GM23338 (cell line): ENCODE results near the gene CHD2. TPM values are rescaled to one million over a fixed set of nuclear protein-coding genes. Genes with fewer than 3 reads are reported as not detected.

Experiments used
- ATAC-seq: fragments of 200-7000 bp; cut with Tn5 transposase; 3 replicates; pipeline ENCODE4 v1.9.1; 2020
- DNase-seq: peaks from one replicate; pipeline ENCODE4 v3.0.0-alpha.2; 2015; ENCODE audit warnings: low spot score
- H2AFZ ChIP-seq: fragments of 200-600 bp; sonication (generic); 2 replicates; pipeline ENCODE4 v1.8.0; 2016; ENCODE audit warnings: antibody characterized with exemption, mild to moderate bottlenecking, moderate library complexity
- H3F3A ChIP-seq: fragments of 200-600 bp; sonication (generic); replicated peaks from 2 replicates; pipeline ENCODE4 v1.8.0; 2017; ENCODE audit warnings: antibody characterized with exemption, mixed run types, low read depth
- H3K27ac ChIP-seq: fragments of 200-600 bp; sonication (generic); 2 replicates; pipeline ENCODE4 v1.6.1; 2016; ENCODE audit warnings: low read depth
- H3K27me3 ChIP-seq: fragments of 200-600 bp; sonication (generic); 2 replicates; pipeline ENCODE4 v1.8.0; 2016; ENCODE audit warnings: mild to moderate bottlenecking, mixed run types, moderate library complexity; ENCODE audit not compliant: insufficient read depth
- H3K36me3 ChIP-seq: fragments of 200-600 bp; sonication (generic); 2 replicates; pipeline ENCODE4 v1.8.0; 2016; ENCODE audit warnings: mild to moderate bottlenecking; ENCODE audit not compliant: insufficient read depth
- H3K4me1 ChIP-seq: fragments of 200-600 bp; sonication (generic); 2 replicates; pipeline ENCODE4 v1.8.0; 2016; ENCODE audit warnings: mild to moderate bottlenecking, moderate library complexity; ENCODE audit not compliant: insufficient read depth
- H3K4me2 ChIP-seq: fragments of 200-600 bp; sonication (generic); 2 replicates; pipeline ENCODE4 v1.7.1; 2017; ENCODE audit warnings: mixed run types
- H3K4me3 ChIP-seq: fragments of 200-600 bp; sonication (generic); 2 replicates; pipeline ENCODE4 v1.6.1; 2016; ENCODE audit warnings: mixed run types
- H3K79me2 ChIP-seq: fragments of 200-600 bp; sonication (generic); replicated peaks from 2 replicates; pipeline ENCODE4 v1.8.0; 2017; ENCODE audit warnings: mild to moderate bottlenecking; ENCODE audit not compliant: insufficient read depth
- H3K9me2 ChIP-seq: fragments of 200-600 bp; sonication (generic); 2 replicates; pipeline ENCODE4 v1.8.0; 2017; ENCODE audit not compliant: insufficient read depth
- H4K20me1 ChIP-seq: fragments of 200-600 bp; sonication (generic); replicated peaks from 2 replicates; pipeline ENCODE4 v1.8.0; 2017; ENCODE audit warnings: mild to moderate bottlenecking; ENCODE audit not compliant: insufficient read depth
- H3K27ac Mint-ChIP-seq: 2 replicates; pipeline ENCODE4 v1.8.0; 2020; ENCODE audit warnings: inconsistent platforms, mild to moderate bottlenecking, moderate library complexity, mixed read lengths
- H3K27me3 Mint-ChIP-seq: 3 replicates; pipeline ENCODE4 v1.8.0; 2022; ENCODE audit warnings: low read depth, mild to moderate bottlenecking, moderate library complexity, mixed read lengths, inconsistent platforms; ENCODE audit not compliant: insufficient read depth, poor library complexity
- H3K36me3 Mint-ChIP-seq: 3 replicates; pipeline ENCODE4 v1.8.0; 2021; ENCODE audit warnings: low read depth, mild to moderate bottlenecking, inconsistent platforms, moderate library complexity, mixed read lengths
- H3K4me1 Mint-ChIP-seq: 3 replicates; pipeline ENCODE4 v1.8.0; 2020; ENCODE audit warnings: mild to moderate bottlenecking, inconsistent platforms, mixed read lengths
- H3K4me3 Mint-ChIP-seq: 3 replicates; pipeline ENCODE4 v1.8.0; 2021; ENCODE audit warnings: moderate library complexity, mild to moderate bottlenecking, inconsistent platforms, mixed read lengths
- H3K9me3 Mint-ChIP-seq: 3 replicates; pipeline ENCODE4 v1.8.0; 2020; ENCODE audit warnings: moderate library complexity, mild to moderate bottlenecking, inconsistent platforms, mixed read lengths
- CREB1 ChIP-seq: fragments of 250-450 bp; sonication (Bioruptor Pico); IDR thresholded peaks from 2 replicates; pipeline ENCODE4 v1.5.0; 2020; ENCODE audit warnings: low read depth, mild to moderate bottlenecking, moderate library complexity
- CTCF ChIP-seq, 2 experiments: fragments of 200-600 bp in 1 of 2; sonication (generic) in 1 of 2; conservative IDR thresholded peaks; 2 replicates each; pipeline versions ENCODE4 v1.5.1 to v1.6.1; 2016 to 2017; ENCODE audit warnings: antibody characterized with exemption in 2 of 2, low read depth in 2 of 2, mild to moderate bottlenecking in 2 of 2, moderate library complexity in 1 of 2
- EZH2 ChIP-seq: fragments of 200-600 bp; sonication (generic); IDR thresholded peaks from one replicate; pipeline ENCODE4 v1.8.0; 2017; ENCODE audit warnings: antibody characterized with exemption, mild to moderate bottlenecking, low read depth; ENCODE audit not compliant: unreplicated experiment
- EZH2phosphoT487 ChIP-seq: fragments of 200-600 bp; sonication (generic); IDR thresholded peaks from one replicate; pipeline ENCODE4 v1.8.1; 2018; ENCODE audit warnings: antibody characterized with exemption; ENCODE audit not compliant: unreplicated experiment
- JUNB ChIP-seq: IDR thresholded peaks from one replicate; pipeline ENCODE4 v1.6.1; 2016; ENCODE audit warnings: antibody characterized with exemption; ENCODE audit not compliant: unreplicated experiment
- NANOG ChIP-seq: IDR thresholded peaks from 2 replicates; pipeline ENCODE4 v1.6.1; 2016; ENCODE audit warnings: antibody characterized with exemption, borderline replicate concordance
- REST ChIP-seq: IDR thresholded peaks from one replicate; pipeline ENCODE4 v1.6.1; 2018; ENCODE audit warnings: antibody characterized with exemption; ENCODE audit not compliant: unreplicated experiment
- STAT1 ChIP-seq: IDR thresholded peaks from one replicate; pipeline ENCODE4 v1.6.1; 2016; ENCODE audit warnings: antibody characterized with exemption; ENCODE audit not compliant: unreplicated experiment
- ZNF114 ChIP-seq: fragments of 250-450 bp; sonication (Bioruptor Pico); IDR thresholded peaks from 2 replicates; pipeline ENCODE4 v1.5.0; 2020; ENCODE audit warnings: mild to moderate bottlenecking, moderate library complexity
- ZNF462 ChIP-seq: fragments of 250-450 bp; sonication (Bioruptor Pico); IDR thresholded peaks from 2 replicates; pipeline ENCODE4 v1.5.0; 2020; ENCODE audit warnings: mild to moderate bottlenecking, moderate library complexity
- polyA plus RNA-seq: library from polyadenylated mRNA; unstranded; fragments of >200 nt; fragmentation: Nextera tagmentation; extraction: Ambion mirVana; gene quantifications from 2 replicates; pipeline ENCODE4 v1.2.1, GENCODE V29; 2016
- total RNA-seq: library from RNA; depleted of rRNA; stranded (reverse); fragments of >200 nt; shearing (Covaris generic); gene quantifications from 2 replicates; pipeline ENCODE4 v1.2.3, GENCODE V29; 2014
- TF ChIP-seq, protein P1 (sequence below): IDR thresholded peaks from 2 replicates; pipeline ENCODE4 v1.6.1; 2016; ENCODE audit warnings: antibody characterized with exemption

The CHD2 gene
- total and polyA plus RNA-seq, 2 experiments from 2014 or later = 119 to 130 TPM

DNA sequence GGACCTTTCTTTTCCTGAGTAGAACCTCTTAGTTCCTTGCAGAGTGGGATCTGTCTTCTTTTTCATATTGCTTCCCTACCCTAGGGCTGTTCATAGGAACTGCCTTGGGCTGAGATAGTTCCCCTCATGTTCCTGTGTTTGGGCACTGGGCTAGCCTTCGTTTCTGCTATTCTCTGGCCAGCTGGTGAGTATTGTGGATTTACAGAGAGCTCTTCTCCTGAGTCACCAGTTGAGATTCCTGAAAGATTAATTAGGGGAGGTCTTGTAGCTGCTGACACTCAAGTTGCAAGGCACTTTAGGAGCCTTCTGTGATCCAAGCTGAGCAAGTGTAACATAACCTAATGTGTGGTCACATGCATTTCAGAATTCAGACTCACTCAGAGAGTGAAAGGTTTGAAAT lies 30.7 kb downstream of the CHD2 start:
- Histone ChIP-seq H3K4me3 (no peak overlapping the region), H3F3A (no peaks in the 10 kb centered on the region), H3K4me2 (no peak overlapping the region), H2AFZ (no peak overlapping the region), H3K4me1 (no peaks in the 10 kb centered on the region), H3K9me2 (no peaks in the 10 kb centered on the region), H4K20me1 (peaks cover 7% of the 10 kb centered on the region; the same call in 1 of the 2 replicates), H3K79me2 (peaks cover 67% of the 10 kb centered on the region), H3K27me3 (no peaks in the 10 kb centered on the region), H3K27ac (peak overlapping the region; percentile 63), H3K36me3 (peaks cover 63% of the 10 kb centered on the region)
- TF ChIP-seq, protein P1, sequence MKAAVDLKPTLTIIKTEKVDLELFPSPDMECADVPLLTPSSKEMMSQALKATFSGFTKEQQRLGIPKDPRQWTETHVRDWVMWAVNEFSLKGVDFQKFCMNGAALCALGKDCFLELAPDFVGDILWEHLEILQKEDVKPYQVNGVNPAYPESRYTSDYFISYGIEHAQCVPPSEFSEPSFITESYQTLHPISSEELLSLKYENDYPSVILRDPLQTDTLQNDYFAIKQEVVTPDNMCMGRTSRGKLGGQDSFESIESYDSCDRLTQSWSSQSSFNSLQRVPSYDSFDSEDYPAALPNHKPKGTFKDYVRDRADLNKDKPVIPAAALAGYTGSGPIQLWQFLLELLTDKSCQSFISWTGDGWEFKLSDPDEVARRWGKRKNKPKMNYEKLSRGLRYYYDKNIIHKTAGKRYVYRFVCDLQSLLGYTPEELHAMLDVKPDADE = no peak
- no peak for TF ChIP-seq ZNF462 (CRISPR knock-in tag)
- no peak for TF ChIP-seq EZH2phosphoT487
- no peak for TF ChIP-seq NANOG
- no peak for TF ChIP-seq REST
- no peak for TF ChIP-seq CTCF (conservative IDR thresholded peaks at IDR 0.05; ENCODE audit: low read depth in 2 of 2)
- no peak for TF ChIP-seq ZNF114
- TF ChIP-seq STAT1 = no peak
- TF ChIP-seq EZH2 = no peak
- TF ChIP-seq CREB1 (CRISPR knock-in tag) = no peak
- no peak for TF ChIP-seq JUNB
- H3K36me3 Mint-ChIP-seq = peaks cover 91% of the 10 kb centered on the region
- no peak overlapping the region for H3K4me3 Mint-ChIP-seq
- H3K27me3 Mint-ChIP-seq = peaks cover 3% of the 10 kb centered on the region
- ATAC-seq (no peak), DNase-seq (no peak)
- H3K9me3 Mint-ChIP-seq = no peaks in the 10 kb centered on the region
- peak overlapping the region; percentile 85 for H3K27ac Mint-ChIP-seq
- H3K4me1 Mint-ChIP-seq = no peaks in the 10 kb centered on the region
